ENCODE data around the gene ALPP. TPM values are rescaled to one million over a fixed set of nuclear protein-coding genes. Genes with fewer than 3 reads are reported as not detected.

ALPP gene
- total RNA-seq, 2 donors from 2014 or later: not detected

- Histone ChIP-seq H3K27ac (no peak overlapping the region), H3K27me3 (no peaks in the 10 kb centered on the region)
- no peak for TF ChIP-seq CTCF (IDR thresholded peaks at IDR 0.05)
Measured at GRCh38 chr2:232396683-232397082, 18.1 kb downstream of the ALPP start.

GRCh38 chr2:232398293-232399034, 19.9 kb downstream of the ALPP start:
- Histone ChIP-seq H3K27ac (no peak overlapping the region), H3K4me1 (no peaks in the 10 kb centered on the region), H3K9me3 (no peaks in the 10 kb centered on the region), H3K27me3 (no peaks in the 10 kb centered on the region), H3K36me3 (no peaks in the 10 kb centered on the region), H3K4me3 (no peak overlapping the region)
- DNase-seq (ENCODE audit: low spot score): no peak
- TF ChIP-seq CTCF (IDR thresholded peaks at IDR 0.05): no peak

More at GRCh38 chr2:232396683-232397082, 18.1 kb downstream of the ALPP start:
- DNase-seq (ENCODE audit: low spot score): no peak
- Histone ChIP-seq H3K9me3 (no peaks in the 10 kb centered on the region), H3K36me3 (no peaks in the 10 kb centered on the region), H3K4me3 (no peak overlapping the region), H3K4me1 (no peaks in the 10 kb centered on the region)

- H3K27me3 ChIP-seq: no peaks in the 10 kb centered on the region
- H3K27ac ChIP-seq: no peak overlapping the region
- H3K36me3 ChIP-seq: no peaks in the 10 kb centered on the region
- no peaks in the 10 kb centered on the region for H3K9me3 ChIP-seq
- no peak for DNase-seq (ENCODE audit: low spot score)
- H3K4me3 ChIP-seq: no peak overlapping the region
- no peaks in the 10 kb centered on the region for H3K4me1 ChIP-seq
- no peak for TF ChIP-seq CTCF (IDR thresholded peaks at IDR 0.05)
Measured at GRCh38 chr2:232400256-232401015, 21.9 kb downstream of the ALPP start.

- H3K36me3 ChIP-seq: no peaks in the 10 kb centered on the region
- no peak overlapping the region for H3K27ac ChIP-seq
- DNase-seq (ENCODE audit: low spot score): no peak
- TF ChIP-seq CTCF (IDR thresholded peaks at IDR 0.05): no peak
- no peaks in the 10 kb centered on the region for H3K27me3 ChIP-seq
- H3K4me1 ChIP-seq: no peaks in the 10 kb centered on the region
- no peak overlapping the region for H3K4me3 ChIP-seq
- no peaks in the 10 kb centered on the region for H3K9me3 ChIP-seq
Measured at GRCh38 chr2:232402518-232402917, 24.0 kb downstream of the ALPP start.

- Histone ChIP-seq H3K4me1 (no peaks in the 10 kb centered on the region), H3K36me3 (no peaks in the 10 kb centered on the region), H3K27me3 (no peaks in the 10 kb centered on the region), H3K27ac (no peak overlapping the region), H3K9me3 (no peaks in the 10 kb centered on the region), H3K4me3 (no peak overlapping the region)
- DNase-seq (ENCODE audit: low spot score): no peak
- TF ChIP-seq CTCF (IDR thresholded peaks at IDR 0.05): no peak
Measured at GRCh38 chr2:232405943-232406510, 27.5 kb downstream of the ALPP start.

Data from right atrium auricular region (tissue), 2 donors.